Bronchial epithelial cell (primary cell): ENCODE measurements around the gene DEK. TPM values are rescaled to one million over a fixed set of nuclear protein-coding genes. Genes with fewer than 3 reads are reported as not detected.
"Not testable (repeated sequence)": the region's sequence is repeated elsewhere in the genome, so short reads cannot be mapped to it uniquely, and the experiment has no call there.

Source experiments
- DNase-seq: peaks from one replicate; pipeline ENCODE4 v3.0.0-alpha.2; 2010; ENCODE audit warnings: low read depth
- FAIRE-seq: peaks from 2 replicates; lab custom pipeline; 2011; peaks lifted over from hg19 to GRCh38; lab: Jason Lieb, UNC
- H3K27me3 ChIP-seq: 2 replicates; pipeline ENCODE4 v1.5.1; 2011; ENCODE audit warnings: low read length; ENCODE audit not compliant: control insufficient read depth, insufficient read depth
- H3K36me3 ChIP-seq: 2 replicates; pipeline ENCODE4 v1.5.1; 2011; ENCODE audit warnings: low read length; ENCODE audit not compliant: control insufficient read depth, insufficient read depth
- H3K4me3 ChIP-seq: 2 replicates; pipeline ENCODE4 v1.5.1; 2011; ENCODE audit warnings: mild to moderate bottlenecking, low read depth, low read length, control low read depth
- total RNA-seq: library from RNA; depleted of rRNA; stranded (reverse); fragments of >200 nt; gene quantifications from 2 replicates; pipeline ENCODE4 v1.2.1, GENCODE V29; 2014
- TF ChIP-seq, protein P1 (sequence below): IDR thresholded peaks from 2 replicates; pipeline ENCODE4 v1.5.1; 2011; ENCODE audit warnings: mild to moderate bottlenecking, moderate library complexity, low read length, control low read depth, inconsistent platforms; ENCODE audit not compliant: insufficient read depth, severe bottlenecking

The DEK gene, protein sequence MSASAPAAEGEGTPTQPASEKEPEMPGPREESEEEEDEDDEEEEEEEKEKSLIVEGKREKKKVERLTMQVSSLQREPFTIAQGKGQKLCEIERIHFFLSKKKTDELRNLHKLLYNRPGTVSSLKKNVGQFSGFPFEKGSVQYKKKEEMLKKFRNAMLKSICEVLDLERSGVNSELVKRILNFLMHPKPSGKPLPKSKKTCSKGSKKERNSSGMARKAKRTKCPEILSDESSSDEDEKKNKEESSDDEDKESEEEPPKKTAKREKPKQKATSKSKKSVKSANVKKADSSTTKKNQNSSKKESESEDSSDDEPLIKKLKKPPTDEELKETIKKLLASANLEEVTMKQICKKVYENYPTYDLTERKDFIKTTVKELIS
- 50.3 and 63.1 TPM in 2 replicates for total RNA-seq

DNA sequence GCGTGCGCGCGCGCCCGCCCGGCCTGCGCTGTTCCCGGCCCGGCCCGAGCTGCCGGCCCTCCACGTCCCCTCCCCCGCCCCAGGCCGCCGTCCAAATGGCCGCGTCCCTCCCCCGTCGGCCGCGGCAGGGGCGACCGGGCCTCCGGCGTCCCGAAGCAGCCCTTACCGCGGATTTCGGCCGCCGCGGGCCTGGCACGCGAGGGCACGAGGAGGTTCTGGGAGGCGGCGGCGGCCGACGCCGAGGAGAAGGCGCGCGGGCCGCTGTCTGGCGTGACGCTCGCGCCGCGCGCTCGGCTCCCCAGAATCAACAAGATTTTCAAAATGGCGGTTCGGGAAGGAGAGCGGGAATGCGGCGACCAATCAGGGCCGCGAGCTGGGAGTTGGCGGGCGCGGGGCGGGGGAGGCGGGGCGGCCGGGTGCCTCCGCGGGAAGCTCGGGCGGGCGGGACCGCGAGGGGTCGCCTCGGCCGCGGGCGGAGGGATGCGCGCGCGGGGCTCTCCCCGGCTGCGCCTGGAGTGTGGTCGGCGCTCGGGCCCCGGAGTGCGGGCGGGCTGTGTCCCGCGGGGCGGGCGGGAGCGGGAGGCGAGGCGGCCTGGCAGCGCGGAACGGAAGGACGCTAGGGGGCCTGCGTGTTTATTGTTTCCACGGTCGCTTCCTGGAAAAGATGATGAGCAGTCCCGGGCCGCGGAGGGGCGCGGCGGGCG is at the start of gene DEK:
Gene DEK, minus strand, starts transcription at position 312 of the 704 bp plus-strand sequence. CDS start 543 bp downstream, outside the sequence.
- DNase-seq (peak; percentile 52), FAIRE-seq (no peak)
- Histone ChIP-seq H3K27me3 (no peaks in the 10 kb centered on the region), H3K36me3 (no peaks in the 10 kb centered on the region), H3K4me3 (peak within 1 kb of the TSS; percentile 67)
- TF ChIP-seq, protein P1, sequence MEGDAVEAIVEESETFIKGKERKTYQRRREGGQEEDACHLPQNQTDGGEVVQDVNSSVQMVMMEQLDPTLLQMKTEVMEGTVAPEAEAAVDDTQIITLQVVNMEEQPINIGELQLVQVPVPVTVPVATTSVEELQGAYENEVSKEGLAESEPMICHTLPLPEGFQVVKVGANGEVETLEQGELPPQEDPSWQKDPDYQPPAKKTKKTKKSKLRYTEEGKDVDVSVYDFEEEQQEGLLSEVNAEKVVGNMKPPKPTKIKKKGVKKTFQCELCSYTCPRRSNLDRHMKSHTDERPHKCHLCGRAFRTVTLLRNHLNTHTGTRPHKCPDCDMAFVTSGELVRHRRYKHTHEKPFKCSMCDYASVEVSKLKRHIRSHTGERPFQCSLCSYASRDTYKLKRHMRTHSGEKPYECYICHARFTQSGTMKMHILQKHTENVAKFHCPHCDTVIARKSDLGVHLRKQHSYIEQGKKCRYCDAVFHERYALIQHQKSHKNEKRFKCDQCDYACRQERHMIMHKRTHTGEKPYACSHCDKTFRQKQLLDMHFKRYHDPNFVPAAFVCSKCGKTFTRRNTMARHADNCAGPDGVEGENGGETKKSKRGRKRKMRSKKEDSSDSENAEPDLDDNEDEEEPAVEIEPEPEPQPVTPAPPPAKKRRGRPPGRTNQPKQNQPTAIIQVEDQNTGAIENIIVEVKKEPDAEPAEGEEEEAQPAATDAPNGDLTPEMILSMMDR = peak; percentile 66

DNA sequence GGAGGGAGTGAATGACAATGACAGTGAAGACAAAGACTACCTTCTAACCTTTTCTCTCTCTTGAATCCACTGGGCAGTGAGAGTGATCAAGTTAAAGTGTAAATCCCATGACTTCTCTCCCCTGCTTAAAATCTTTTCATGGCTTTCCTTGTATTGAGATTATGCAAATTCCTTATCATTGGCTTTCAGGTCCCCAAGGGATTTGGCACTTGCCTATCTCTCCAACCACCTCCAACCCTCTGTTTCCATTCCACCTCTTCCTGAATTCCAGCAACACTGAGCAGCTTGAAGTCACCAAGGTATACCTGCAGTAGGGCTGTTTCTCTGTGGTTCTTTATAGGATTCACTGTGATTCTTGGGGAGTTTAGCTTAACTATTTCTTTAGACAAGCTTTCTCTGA is 48.0 kb upstream of the DEK start:
- FAIRE-seq = no peak
- H3K4me3 ChIP-seq = no peak overlapping the region
- no peak for DNase-seq
- H3K27me3 ChIP-seq = no peaks in the 10 kb centered on the region
- no peaks in the 10 kb centered on the region for H3K36me3 ChIP-seq
- TF ChIP-seq, protein P1 = no peak

DNA sequence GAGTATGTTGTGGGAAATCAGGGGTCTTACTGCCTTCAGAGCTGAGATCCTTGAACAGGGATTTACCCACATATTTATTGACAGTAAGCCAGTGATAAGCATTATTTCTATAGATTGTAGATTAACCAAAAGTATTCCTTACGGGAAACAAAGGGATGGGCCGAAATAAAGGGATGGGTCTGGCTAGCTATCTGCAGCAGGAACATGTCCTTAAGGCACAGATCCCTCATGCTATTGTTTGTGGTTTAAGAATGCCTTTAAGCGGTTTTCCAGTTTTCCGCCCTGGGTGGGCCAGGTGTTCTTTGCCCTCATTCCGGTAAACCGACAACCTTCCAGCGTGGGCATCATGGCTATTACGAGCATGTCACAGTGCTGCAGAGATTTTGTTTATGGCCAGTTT is 45.7 kb upstream of the DEK start:
- not testable (repeated sequence) for H3K27me3 ChIP-seq, FAIRE-seq, DNase-seq, H3K4me3 ChIP-seq, H3K36me3 ChIP-seq

DNA sequence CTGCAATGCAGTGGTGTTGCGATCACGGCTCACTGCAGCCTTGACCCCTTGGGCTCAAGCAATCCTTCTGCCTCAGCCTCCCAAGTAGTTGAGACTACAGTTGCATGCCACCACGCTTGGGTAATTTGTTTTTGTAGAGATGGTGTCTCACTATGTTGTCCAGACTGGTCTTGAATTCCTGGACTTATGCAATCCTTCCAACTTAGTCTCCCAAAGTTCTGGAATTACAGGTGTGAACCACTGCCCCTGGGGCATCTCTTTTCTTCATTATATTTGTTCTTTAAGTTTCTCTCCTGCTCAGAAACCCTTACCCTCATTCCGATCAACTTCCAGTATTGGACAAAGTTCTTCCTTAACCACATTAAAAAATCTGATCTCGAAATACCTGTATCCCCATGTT is 44.7 kb upstream of the DEK start:
- no peak for FAIRE-seq
- Histone ChIP-seq H3K4me3 (no peak overlapping the region), H3K27me3 (no peaks in the 10 kb centered on the region), H3K36me3 (no peaks in the 10 kb centered on the region)
- TF ChIP-seq, protein P1 = no peak
- DNase-seq = peak; percentile 20

DNA sequence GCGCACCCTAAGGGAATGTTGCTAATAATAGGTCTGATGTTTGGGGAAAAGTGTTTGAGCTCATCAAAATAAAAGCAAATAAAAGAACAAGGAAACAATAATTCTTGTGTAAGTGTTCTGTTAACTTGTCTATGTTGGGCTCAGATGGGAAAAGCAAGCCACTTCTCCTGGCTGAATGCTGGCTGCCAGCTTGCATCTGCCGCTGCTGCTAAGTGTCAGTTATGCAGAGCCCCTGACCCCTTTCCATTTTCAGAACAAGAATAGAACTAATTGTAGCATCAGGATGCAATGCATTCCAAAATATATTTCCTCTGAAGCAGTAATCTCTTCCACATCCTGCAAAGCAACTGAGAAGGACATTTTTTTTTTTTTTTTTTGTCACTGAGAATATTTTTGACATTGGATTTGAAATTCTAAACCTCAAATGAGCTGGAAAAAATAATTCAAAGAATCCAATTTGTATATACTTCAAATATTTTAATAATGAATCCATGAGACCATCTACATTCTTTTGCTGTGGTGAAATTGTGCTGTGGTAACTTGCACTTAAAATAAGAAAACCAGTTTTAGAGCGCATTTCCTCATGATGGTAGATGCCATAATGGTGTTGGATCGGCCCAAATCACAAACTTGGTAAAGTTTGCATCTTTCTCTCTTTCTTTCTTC is 43.9 kb upstream of the DEK start:
- no peak overlapping the region for H3K4me3 ChIP-seq
- FAIRE-seq (no peak), DNase-seq (peak; percentile 30)
- no peaks in the 10 kb centered on the region for H3K36me3 ChIP-seq
- H3K27me3 ChIP-seq = no peaks in the 10 kb centered on the region
- TF ChIP-seq, protein P1 = no peak

DNA sequence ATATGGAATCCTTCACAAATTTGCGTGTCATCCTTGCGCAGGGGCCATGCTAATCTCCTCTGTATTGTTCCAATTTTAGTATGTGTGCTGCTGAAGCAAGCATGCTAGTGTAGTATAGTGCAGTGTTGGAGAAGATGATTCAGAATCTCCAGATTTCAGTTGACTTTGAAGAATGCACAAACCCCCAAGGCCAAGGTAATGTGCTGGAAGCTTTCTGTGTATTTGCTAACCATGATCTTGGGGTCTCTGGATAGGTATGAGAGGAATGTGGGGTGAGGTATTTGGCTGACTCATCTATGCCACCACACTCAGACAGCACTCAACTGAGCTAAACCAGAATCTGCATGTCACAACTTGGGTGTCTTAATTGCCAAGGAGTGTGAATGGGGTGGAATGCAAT is 42.6 kb upstream of the DEK start:
- FAIRE-seq = no peak
- Histone ChIP-seq H3K4me3 (no peak overlapping the region), H3K36me3 (no peaks in the 10 kb centered on the region), H3K27me3 (no peaks in the 10 kb centered on the region)
- TF ChIP-seq, protein P1 = no peak
- DNase-seq = peak; percentile 81
